GM12878 (cell line): Measurements from ENCODE around the gene CWC22. TPM values are rescaled to one million over a fixed set of nuclear protein-coding genes. Genes with fewer than 3 reads are reported as not detected.

Experiments
- ATAC-seq: fragments of 200-7000 bp; cut with Tn5 transposase; 3 replicates; pipeline ENCODE4 v1.9.1; 2020; ENCODE audit warnings: mild to moderate bottlenecking, moderate library complexity
- BruUV-seq: library from RNA; stranded (reverse); fragments of 400-500 nt; replicated peaks from 2 replicates; lab custom pipeline; 2021; lab: Mats Ljungman, UMichigan
- CTCF ChIA-PET: fragments of 300-600 bp; sonication (Branson Sonifier 250); formaldehyde crosslinking; extraction: SDS; loops from one replicate; lab custom pipeline; 2021; ENCODE audit warnings: inconsistent platforms; lab: Yijun Ruan, JAX
- POLR2A ChIA-PET: fragments of 350-600 bp; formaldehyde crosslinking; extraction: SDS; loops from one replicate; lab custom pipeline; 2021; ENCODE audit warnings: inconsistent platforms; lab: Charles Lee
- RAD21 ChIA-PET: fragments of 300-600 bp; sonication (Branson Sonifier 250); formaldehyde crosslinking; loops from one replicate; lab custom pipeline; 2023; ENCODE audit warnings: antibody characterized with exemption; ENCODE audit not compliant: unreplicated experiment; lab: Charles Lee
- SMC1A ChIA-PET: fragments of 300-600 bp; sonication (Branson Sonifier 250); formaldehyde crosslinking; loops from one replicate; lab custom pipeline; 2023; ENCODE audit not compliant: unreplicated experiment, uncharacterized antibody; lab: Charles Lee
- DNase-seq: peaks from one replicate; pipeline ENCODE4 v3.0.0-alpha.2; 2011; ENCODE audit warnings: low read depth, low spot score
- FAIRE-seq: peaks from 3 replicates; lab custom pipeline; 2011; peaks lifted over from hg19 to GRCh38; lab: Jason Lieb, UNC
- H2AFZ ChIP-seq: 2 replicates; pipeline ENCODE4 v1.6.0; 2011; ENCODE audit warnings: low read depth, low read length, control low read depth; ENCODE audit not compliant: control insufficient read depth
- H3K27ac ChIP-seq: 2 replicates; pipeline ENCODE4 v1.5.1; 2011; ENCODE audit warnings: control low read depth; ENCODE audit not compliant: control insufficient read depth, insufficient read depth
- H3K27me3 ChIP-seq, 2 experiments: replicated peaks in 1 of 2; 2 replicates each; pipeline versions ENCODE4 v1.6.0 to v1.6.1; 2011; ENCODE audit warnings: low read length in 1 of 2; ENCODE audit not compliant: control insufficient read depth in 2 of 2, insufficient read depth in 2 of 2
- H3K36me3 ChIP-seq, 2 experiments: 2 replicates each; pipeline ENCODE4 v1.5.1; 2011; ENCODE audit warnings: low read length in 1 of 2; ENCODE audit not compliant: control insufficient read depth in 2 of 2, insufficient read depth in 2 of 2
- H3K4me1 ChIP-seq: 2 replicates; pipeline ENCODE4 v1.6.1; 2011; ENCODE audit warnings: mild to moderate bottlenecking, low read length, moderate library complexity, mixed read lengths; ENCODE audit not compliant: control insufficient read depth, insufficient read depth
- H3K4me2 ChIP-seq: 2 replicates; pipeline ENCODE4 v1.6.0; 2011; ENCODE audit warnings: control low read depth; ENCODE audit not compliant: control insufficient read depth, insufficient read depth
- H3K4me3 ChIP-seq: fragments of 200-600 bp; sonication (generic); 2 replicates; pipeline ENCODE4 v1.5.1; 2016
- H3K79me2 ChIP-seq: 2 replicates; pipeline ENCODE4 v1.6.0; 2011; ENCODE audit warnings: low read length; ENCODE audit not compliant: control insufficient read depth, insufficient read depth
- H3K9ac ChIP-seq: 2 replicates; pipeline ENCODE4 v1.8.0; 2011; ENCODE audit warnings: low read length, control low read depth, mixed read lengths; ENCODE audit not compliant: control insufficient read depth, insufficient read depth
- H3K9me3 ChIP-seq: replicated peaks from 3 replicates; pipeline ENCODE4 v1.5.1; 2011; ENCODE audit warnings: mild to moderate bottlenecking, low read length; ENCODE audit not compliant: control insufficient read depth, insufficient read depth
- H4K20me1 ChIP-seq: 2 replicates; pipeline ENCODE4 v1.6.0; 2011; ENCODE audit not compliant: control insufficient read depth, insufficient read depth
- RELB ChIP-seq: fragments of 450-650 bp; IDR thresholded peaks from 2 replicates; pipeline ENCODE4 v1.6.1; 2017; ENCODE audit warnings: low read depth, mild to moderate bottlenecking, moderate library complexity
- SPI1 ChIP-seq: IDR thresholded peaks from 2 replicates; pipeline ENCODE4 v1.6.1; 2011; ENCODE audit warnings: low read depth, mild to moderate bottlenecking, low read length, moderate library complexity, borderline replicate concordance; ENCODE audit not compliant: insufficient read depth
- ZNF207 ChIP-seq: fragments of 450-650 bp; IDR thresholded peaks from 2 replicates; pipeline ENCODE4 v1.6.1; 2014; ENCODE audit warnings: antibody characterized with exemption, mild to moderate bottlenecking, borderline replicate concordance
- WGBS: methylation state at CpG from one replicate; pipeline ENCODE4 v1.1.6; 2016; ENCODE audit warnings: low lambda C conversion rate; ENCODE audit not compliant: insufficient replicate concordance, insufficient coverage; ENCODE audit errors: missing lambda C conversion rate; 5-methylcytosine and 5-hydroxymethylcytosine counted together
- in situ Hi-C: fragments of 300-500 bp; cut with MboI; formaldehyde crosslinking; loops from 9 replicates; pipeline ENCODE4 v1.14.3; 2018; ENCODE audit warnings: mixed read lengths
- intact Hi-C: fragments of 100-400 bp; cut with micrococcal nuclease; formaldehyde crosslinking; loops from one replicate; pipeline ENCODE4 v1.14.2; 2022; ENCODE audit not compliant: unreplicated experiment
- polyA plus RNA-seq, 11 experiments: library from polyadenylated mRNA; depleted of rRNA in 4 of 11; unstranded in 6 of 11; stranded (reverse) in 5 of 11; fragments of >200 nt; fragmentation: Nextera tagmentation in 4 of 11; fragmentation: Illumina TruSeq in 1 of 11; extraction: Ambion mirVana in 4 of 11; extraction: Trizol in 1 of 11; gene quantifications; 1 replicate in 1 of 11; 2 replicates in 10 of 11; pipeline versions ENCODE4 v1.2.1 to v1.2.3, GENCODE V29; 2011 to 2016; ENCODE audit warnings: inconsistent platforms in 2 of 11, missing spikeins in 2 of 11, low read depth in 1 of 11
- total RNA-seq, 4 experiments: library from RNA; depleted of rRNA in 3 of 4; stranded (reverse); fragments of >200 nt in 3 of 4; fragmentation: Illumina TruSeq in 1 of 4; extraction: Trizol in 1 of 4; gene quantifications; 2 replicates each; pipeline versions ENCODE4 v1.2.1 to v1.2.3, GENCODE V29; 2013 to 2021

The CWC22 gene
- total and polyA plus RNA-seq, 10 of the 15 experiments (the other 5 are each of a cell fraction or from before 2014, with no cell fraction given): 8.2 to 38.5 (median 26.3) TPM

- no peak for TF ChIP-seq ZNF207
Observed at GRCh38 chr2:180003559-180003958, 3.5 kb downstream of the CWC22 start (continued).

- H3K36me3 ChIP-seq: no peaks in the 10 kb centered on the region
- ATAC-seq (no peak), FAIRE-seq (no peak), DNase-seq (no peak)
- H3K9me3 ChIP-seq: no peaks in the 10 kb centered on the region; the same call in 2 of the 3 replicates
- ChIA-PET RAD21 (interaction anchor here (1.0 kb wide), 1 partner anchor 54 kb away, joined by 4 read pairs; no protein-coding TSS in a partner anchor), SMC1A (interaction anchor here (0.9 to 2.6 kb wide), 5 partner anchors 9 to 49 kb away, joined by 3 to 11 read pairs (median 4); no protein-coding TSS in a partner anchor), POLR2A (interaction anchor here (1.1 kb wide), 1 partner anchor 16 kb away, joined by 4 read pairs; no protein-coding TSS in a partner anchor), CTCF (interaction anchor here (1.5 to 1.6 kb wide), 2 partner anchors 13 to 17 kb away, joined by 4 to 5 read pairs; no protein-coding TSS in a partner anchor)
- no TSS peak for BruUV-seq
- in situ Hi-C loops (no loop called here), intact Hi-C loops (loop anchor here (10.0 kb wide), 1 partner anchor 738 kb away; the partner anchor contains the start of gene SESTD1)
- H4K20me1 ChIP-seq: peaks cover 3% of the 10 kb centered on the region; the same call in 1 of the 2 replicates
- no peak overlapping the region for H3K27ac ChIP-seq
- peak; percentile 10; the same call in 1 of the 2 replicates for TF ChIP-seq SPI1
- TF ChIP-seq RELB: no peak
- H3K79me2 ChIP-seq: peaks cover 67% of the 10 kb centered on the region
- H2AFZ ChIP-seq: no peak overlapping the region
- H3K4me2 ChIP-seq: no peak overlapping the region
- no peak overlapping the region; the same call in 1 of the 2 replicates for H3K4me3 ChIP-seq
- 27% methylated on average over 1 of the region's 1 CpG for WGBS
- no peaks in the 10 kb centered on the region for H3K27me3 ChIP-seq
- H3K4me1 ChIP-seq: peaks cover 5% of the 10 kb centered on the region
- H3K9ac ChIP-seq: no peak overlapping the region
Observed at GRCh38 chr2:180003073-180003472, 4.0 kb downstream of the CWC22 start.
